ENCODE measurements around the gene SNX11.
A peak's percentile ranks its signal among the peaks of the same experiment; 100 is the strongest.

Gene SNX11

GRCh38 chr17:48134912-48135480 lies 27.4 kb downstream of the SNX11 start:
- no peak for DNase-seq

DNA sequence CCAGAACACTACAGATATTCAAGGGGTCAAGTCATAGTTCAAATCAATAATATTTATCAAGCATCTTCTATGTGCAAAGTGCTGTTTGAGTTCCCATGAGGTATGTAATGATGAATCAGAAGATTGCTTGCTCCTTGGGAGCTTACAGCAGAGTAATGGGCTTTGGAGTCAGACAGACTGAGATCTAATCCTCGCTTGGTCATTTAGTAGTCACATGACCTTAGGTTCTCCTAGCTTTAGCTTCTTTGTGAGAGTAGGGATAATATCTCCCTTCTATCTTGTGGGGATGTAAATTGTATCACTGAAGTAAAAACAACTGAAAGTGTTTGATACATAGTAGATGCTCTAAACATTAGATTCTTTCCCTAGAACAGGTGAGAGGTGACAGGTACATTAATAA lies 30.1 kb downstream of the SNX11 start:
- no peak for DNase-seq

GRCh38 chr17:48139944-48140343 lies 32.4 kb downstream of the SNX11 start:
- DNase-seq, result no peak

- DNase-seq, result no peak
Measured at GRCh38 chr17:48143629-48144028, 36.1 kb downstream of the SNX11 start.

DNA sequence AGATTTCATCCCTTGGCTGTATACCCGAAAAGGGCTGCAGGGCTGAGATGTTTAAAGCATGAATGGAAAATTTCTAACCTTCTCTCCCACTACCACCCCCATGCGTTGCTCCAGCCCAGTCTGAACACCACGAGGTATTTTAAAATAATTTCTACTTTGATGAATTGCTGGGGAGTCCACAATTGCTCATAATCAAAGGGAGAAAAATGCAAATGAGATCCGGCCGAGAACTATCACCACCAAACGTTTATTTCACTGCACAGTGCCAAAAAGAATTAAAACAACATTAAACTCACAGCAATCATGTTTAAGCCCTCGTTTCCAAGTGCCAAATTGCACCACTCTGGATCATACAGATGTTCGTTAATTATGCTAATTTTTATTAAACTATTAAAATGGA lies 36.7 kb downstream of the SNX11 start:
- DNase-seq, result no peak

- DNase-seq, result no peak
Measured at GRCh38 chr17:48144976-48145798, 37.6 kb downstream of the SNX11 start.

- DNase-seq, result no peak
Measured at GRCh38 chr17:48148029-48148770, 40.6 kb downstream of the SNX11 start.

GRCh38 chr17:48148854-48149786 lies 41.6 kb downstream of the SNX11 start:
- DNase-seq, result peak; percentile 54

GRCh38 chr17:48149787-48150463 lies 42.4 kb downstream of the SNX11 start:
- DNase-seq, result no peak

DNA sequence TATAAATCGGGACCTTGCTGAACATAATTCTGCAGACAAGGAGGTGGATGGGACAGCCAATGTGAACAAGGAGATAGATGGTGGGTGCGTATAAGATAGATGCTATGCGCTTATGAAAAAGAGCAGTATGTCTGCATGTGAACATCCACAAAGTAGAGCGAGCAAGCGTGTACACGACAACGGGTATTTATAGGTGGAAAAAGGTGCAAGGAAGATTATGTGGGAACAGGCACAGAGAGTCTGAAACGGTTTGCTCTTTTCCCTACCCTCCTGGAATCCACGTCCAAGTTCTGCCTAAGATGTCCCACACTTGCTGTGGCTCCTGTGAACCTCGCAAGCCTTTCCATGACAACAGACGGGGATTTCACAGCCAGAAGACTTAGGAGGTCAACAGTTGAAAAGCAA lies 43.0 kb downstream of the SNX11 start:
- DNase-seq, result no peak

DNA sequence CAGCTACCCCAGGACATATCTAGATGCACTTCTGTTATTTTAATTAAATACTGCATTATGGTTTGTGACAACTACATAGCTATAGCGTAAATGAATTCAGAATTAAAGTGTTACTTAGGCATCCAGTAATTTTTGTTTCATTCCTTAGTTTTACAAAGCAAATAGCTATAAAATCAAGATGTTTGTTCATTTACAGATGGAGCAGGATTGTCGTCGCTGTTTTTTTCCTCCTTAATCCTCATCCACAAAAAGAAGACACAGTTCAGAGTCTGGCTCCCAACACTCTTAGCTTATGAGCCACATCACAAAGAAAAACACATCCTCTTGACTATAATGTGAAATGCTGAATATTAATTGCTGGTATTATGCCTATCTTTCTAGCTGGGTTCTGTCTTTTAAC lies 43.7 kb downstream of the SNX11 start:
- no peak for DNase-seq

- DNase-seq, result no peak
Measured at GRCh38 chr17:48152289-48152688, 44.7 kb downstream of the SNX11 start.

DNA sequence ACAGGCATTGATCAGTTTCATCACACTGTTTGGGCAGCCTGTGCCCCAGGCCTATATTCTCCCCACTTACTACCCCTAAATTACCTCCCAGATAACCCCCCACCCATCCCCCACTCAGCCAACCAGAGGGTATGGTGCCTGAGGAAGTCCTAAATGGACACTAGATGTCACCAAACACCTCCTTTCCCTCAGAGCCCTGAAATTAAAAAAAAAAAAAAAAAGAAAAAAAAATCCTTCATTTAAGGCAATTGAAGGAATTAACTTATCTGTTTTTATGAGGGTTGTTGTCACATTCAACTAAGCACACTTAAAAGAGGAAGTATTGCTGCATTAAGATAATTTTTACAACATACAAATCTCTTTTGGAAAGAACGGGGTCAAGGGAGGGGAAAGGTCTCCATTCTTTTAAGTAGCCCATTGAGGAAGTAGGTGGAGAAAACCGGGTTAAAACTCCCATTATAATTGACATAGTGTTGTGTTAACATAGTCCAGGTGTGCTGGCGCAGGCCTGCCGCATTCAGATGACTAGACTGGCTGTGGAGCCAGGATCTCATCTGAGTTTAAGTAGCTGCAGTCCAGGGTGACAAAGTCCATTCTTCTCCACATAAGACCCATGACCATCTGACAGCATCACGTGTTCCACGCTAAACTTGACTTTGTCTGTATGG lies 46.3 kb downstream of the SNX11 start:
- DNase-seq, result peak; percentile 86

GRCh38 chr17:48155889-48156611 lies 48.5 kb downstream of the SNX11 start:
- peak; percentile 43 for DNase-seq

- no peak for DNase-seq
Measured at GRCh38 chr17:48159232-48159631, 51.7 kb downstream of the SNX11 start.

DNA sequence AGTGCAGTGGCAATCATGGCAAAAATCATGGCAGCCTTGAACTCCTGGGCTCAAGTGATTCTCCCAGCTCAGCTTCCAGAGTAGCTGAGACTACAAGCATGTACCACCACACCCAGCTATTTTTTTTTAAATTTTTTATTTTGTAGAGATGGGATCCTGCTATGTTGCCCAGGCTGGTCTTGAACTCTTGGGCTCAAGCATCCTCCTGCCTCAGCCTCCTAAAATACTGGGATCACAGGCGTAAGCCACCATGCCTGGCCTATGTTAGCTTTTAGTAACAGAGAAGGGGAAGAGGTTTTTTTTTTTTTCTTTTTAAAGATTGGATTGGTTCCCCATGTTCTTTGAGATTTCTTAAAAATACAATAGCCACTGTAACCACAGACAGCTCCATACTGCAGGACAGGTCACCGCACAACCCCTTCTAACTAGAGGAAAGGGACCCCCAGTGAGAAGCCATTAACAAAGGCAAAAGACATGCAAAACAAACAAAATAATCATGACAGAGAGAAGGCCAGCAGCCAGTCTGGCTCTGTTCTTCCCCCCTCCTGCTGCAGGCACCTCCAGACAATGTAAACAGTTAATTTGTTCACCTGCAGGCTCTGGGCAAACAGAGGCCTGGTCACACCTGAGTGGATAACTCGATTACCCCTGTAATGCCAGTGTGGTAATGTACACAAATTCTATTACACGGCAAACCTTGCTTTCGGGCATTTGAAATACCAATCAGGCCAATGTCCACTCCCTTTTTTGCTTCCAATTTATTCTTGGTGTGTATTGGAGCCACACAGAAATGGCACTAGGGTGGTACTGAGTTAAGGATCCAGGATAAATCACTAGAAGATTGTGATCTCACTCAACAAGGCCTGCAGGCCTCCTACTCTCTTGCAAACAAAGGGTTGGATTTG lies 52.9 kb downstream of the SNX11 start:
- DNase-seq, result peak; percentile 98

GRCh38 chr17:48161127-48161905 lies 53.8 kb downstream of the SNX11 start:
- no peak for DNase-seq

- no peak for DNase-seq
Measured at GRCh38 chr17:48162306-48162934, 54.9 kb downstream of the SNX11 start.

Data from SHP77 treated with DMSO at 0.1 percent for 48 hours (cell line).